GM21447 (cell line): ENCODE data around the gene SIRPD.

Experiments used
- ATAC-seq: cut with Tn5 transposase; IDR thresholded peaks from one replicate; pipeline ENCODE4 v1.9.1; 2021; ENCODE audit not compliant: unreplicated experiment

The SIRPD gene

DNA sequence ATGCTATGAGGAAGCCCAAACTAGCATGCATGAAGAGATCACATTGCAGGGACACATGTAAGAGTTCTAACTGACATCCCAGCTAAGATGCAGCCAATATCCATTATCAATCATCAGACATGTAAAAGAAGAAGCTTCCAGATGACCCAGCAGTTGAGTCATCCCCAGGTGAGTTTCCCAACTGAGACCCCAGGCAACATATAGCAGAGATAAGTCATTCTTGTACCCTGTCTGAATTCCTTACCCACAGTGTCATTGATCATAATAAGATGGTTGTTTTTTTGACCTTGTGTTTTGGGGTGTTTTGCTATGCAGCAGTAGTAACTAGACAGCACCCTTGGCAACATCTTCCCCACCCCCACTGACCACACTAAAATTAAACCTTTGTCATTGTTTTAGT, 18.9 kb downstream of the SIRPD start:
- no peak for ATAC-seq

DNA sequence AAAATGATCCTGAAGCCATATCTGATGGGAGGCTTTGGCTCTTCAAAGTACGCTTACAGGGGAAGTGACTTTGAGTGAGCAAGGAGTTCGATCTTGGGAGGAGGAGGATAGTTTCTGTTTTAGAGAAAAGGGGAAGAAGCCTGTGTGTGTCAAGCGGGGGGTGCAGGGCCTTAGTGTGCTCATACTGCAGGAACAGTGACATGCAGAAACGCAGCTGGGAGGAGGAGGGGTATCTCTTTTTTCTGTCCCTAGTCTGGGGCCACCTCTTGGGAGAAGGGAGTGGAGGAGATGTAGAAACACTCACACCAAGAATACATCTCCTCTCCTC, 19.8 kb downstream of the SIRPD start:
- no peak for ATAC-seq

DNA sequence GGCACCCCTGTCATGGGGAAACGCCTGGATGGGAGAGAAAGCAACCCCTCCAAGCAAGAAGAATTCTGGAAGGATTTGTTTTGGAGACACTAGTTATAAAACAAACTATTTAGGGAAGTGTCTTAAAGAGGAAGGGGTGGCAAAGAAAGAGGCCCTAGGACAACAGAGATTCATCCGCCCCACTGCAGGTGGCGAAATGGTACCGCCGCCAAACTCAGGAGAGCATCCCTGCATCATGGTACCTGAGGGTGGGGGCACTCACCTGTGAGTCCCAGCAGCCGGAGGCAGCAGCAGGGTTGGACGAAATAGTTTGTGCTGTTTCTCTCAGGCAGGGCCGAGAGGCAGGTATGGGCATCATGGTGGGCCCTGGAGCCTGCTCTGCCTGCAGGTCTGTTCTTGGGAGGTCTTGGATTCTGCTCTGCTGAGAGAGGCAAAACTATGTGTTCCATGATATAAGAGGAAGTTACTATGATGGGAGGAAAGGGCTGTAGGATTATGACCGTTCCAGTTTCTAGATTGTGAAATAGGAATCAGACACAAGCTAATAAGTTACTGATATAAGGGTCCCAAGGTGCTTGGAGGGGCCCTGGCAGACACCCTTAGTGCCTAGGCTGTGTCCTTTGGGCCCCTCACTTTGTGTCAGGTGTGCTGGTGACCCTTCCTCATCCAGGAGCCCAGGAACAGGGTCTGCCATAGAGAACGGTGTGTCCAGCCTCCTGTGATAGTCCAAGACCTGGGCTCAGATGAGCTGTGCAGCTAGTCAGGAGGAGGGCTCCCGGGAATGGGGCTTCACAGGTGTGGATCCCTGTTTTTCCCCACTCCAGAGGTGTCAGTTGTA, 20.4 kb downstream of the SIRPD start:
- ATAC-seq, result no peak

DNA sequence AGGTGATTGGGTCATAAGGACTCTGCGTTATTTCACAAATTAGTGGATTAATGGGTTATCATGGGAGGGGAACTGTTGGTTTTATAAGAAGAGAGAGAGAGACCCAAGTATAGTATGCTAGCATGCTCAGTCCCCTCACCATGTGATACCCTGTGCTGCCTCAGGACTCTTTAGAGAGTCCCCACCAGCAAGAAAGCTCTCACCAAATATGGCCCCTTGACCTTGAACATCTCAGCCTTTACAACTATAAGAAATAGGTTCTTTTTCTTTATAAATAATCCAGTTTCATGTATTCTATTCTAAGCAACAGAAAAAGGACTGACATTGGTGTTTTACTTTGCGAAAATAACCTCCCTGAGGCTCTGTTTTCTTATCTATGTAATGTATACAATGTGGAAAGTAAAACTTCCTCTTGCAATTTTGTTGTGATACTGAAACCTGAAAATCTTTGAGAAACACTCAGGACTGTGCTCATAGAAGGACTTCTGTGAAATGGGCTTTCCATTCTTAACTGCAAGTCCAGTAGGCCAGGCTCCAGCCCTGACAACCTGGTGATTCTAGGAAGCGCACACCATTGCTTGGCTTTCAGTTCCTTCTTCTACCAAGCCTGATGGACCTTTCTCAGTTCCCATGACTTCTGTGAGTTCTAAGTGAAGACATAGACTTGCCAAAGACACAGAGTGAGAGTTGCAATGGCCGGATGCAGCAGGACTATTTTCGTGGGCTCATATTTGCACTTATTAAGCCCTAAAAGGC, 21.9 kb downstream of the SIRPD start:
- ATAC-seq, result peak; percentile 93

DNA sequence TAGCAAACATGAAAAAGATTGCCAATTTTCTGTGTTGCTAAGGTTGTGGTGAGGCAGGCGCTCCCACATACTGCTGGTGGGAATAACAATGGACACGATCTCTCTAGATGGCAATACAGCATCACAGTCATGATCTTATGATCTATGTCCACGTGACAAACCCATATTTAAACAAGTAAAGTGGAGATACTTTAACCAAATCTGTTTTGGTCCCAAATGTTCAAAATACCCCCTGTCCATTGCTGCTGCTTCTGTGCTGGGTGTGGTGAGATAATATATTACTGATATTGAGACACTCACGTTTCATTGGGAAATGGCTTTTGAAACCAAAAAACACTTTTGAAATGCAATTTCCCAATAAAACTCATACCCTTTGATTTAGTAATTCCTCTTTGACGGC, 23.0 kb downstream of the SIRPD start:
- no peak for ATAC-seq

DNA sequence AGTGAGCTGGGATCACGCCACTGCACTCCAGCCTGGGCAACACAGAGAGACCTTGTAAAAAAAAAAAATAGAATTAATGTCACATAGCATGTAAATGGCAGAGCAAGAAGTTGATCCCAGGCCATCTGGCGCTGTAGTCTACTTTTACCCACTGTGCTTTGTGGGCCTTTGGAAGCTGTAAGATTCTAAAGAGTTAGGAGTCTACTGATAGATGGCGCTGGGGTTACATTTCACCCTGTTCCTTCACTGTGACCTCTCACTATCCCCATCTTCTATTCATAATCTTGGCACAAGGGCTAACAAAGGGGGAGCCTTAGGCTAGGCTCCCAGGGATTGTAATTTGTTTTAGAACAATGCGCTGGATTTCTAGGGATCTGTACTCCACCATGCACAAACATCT, 24.4 kb downstream of the SIRPD start:
- ATAC-seq, result no peak

DNA sequence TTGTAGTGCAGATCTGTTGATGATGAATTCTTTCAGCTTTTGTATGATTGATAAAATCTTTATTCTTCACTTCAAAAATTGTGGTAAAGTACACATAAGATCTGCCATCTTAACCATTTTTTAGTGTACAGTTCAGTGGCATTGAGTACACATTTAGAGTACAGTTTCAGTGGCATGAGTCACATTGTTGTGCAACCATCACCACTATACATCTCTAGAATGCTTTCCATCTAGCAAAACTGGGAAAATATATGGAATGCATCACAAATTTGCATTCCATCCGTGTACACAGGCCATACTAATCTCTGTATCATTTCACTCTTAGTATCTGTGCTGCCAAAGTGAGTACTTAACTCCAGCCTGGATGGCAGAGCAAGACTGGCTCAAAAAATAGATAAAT, 28.7 kb downstream of the SIRPD start:
- no peak for ATAC-seq

DNA sequence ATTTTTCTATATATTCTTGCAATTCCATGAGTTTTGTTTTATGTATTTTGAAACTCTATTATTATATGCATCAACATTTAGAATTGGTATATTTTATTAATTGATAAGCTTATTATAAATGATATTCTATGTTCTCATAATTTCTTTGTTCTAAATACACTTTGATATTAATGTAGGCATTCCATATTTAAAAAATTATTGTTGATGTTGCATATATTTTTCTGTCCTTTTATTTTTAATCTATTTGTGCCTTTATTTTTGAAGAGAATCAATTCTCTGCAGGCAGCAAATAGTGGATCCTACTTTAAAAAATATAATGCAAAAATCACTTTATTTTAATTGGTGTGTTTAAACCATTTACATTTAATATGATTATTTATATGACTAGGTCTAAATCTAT, 29.6 kb downstream of the SIRPD start:
- no peak for ATAC-seq

DNA sequence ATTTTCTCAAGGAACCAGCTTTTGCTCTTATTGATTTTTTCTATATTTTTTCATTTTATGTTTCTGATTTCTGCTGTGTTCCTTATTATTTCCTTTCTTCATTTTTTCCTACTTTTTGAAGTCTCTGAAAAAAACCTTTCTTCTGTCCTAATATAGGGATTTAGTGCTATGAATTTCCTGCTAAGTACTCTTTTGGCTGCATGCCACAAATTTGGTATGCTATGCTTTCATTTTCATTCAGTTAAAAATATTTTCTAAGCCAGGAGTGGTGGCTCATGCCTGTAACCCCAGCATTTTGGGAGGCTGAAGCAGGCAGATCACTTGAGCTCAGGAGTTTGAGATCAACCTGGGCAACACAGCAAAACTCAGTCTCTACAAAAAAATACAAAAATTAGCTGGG, 30.6 kb downstream of the SIRPD start:
- ATAC-seq, result no peak

DNA sequence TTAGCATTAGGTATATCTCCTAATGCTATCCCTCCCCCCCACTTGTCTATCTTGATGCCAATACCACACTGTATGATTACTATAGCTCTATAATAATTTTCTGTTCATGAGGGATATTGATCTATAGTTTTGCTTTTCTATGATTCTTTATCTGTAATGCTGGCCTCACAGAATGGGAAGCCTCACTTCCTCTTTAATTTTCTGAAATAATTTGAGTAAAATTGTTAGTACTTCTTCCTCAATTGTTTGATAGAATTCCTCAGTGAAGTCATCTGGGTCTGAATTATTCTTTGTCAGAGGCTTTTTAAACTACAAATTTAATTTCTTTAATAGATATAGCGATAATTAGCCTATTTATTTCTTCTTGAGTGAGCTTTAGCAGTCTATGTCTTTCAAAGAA, 31.2 kb downstream of the SIRPD start:
- no peak for ATAC-seq

DNA sequence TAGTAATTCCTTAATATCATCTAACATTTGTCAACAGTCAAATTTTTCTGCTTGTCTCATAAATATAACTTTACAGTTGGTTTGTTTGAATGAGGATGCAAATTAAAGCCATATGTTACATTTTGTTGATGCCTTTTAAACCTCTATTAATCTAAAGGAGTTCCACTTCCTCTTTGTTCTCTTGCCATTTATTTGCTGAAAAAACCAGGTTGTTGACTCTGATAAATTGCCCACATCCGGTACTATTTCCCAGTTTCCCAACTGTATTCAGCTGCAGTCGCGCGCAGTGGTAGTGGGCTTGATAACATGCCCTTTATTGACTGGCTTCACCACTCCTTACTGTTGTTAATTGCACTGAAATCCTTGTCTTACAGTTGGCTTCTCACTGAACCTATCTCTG, 33.5 kb downstream of the SIRPD start:
- ATAC-seq, result no peak

DNA sequence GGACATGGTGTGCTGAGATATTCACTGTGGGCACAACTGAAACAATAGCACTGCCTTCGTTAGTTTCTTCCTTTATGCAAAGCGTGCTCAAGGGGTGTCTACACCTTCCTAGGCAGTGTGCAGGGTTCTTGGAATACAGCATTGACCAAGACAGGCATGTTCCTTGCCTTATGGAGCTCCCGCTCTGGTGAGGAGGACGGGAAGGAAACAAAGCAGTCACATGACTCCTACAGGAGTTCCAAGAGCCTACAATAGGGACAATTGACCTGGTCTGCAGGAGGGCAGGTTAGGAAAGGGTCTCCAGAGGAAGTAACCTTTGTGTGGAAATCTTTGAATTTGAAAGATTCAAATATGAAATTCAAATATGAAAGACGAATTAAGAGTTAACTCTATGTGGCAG, 40.5 kb downstream of the SIRPD start:
- ATAC-seq, result no peak

DNA sequence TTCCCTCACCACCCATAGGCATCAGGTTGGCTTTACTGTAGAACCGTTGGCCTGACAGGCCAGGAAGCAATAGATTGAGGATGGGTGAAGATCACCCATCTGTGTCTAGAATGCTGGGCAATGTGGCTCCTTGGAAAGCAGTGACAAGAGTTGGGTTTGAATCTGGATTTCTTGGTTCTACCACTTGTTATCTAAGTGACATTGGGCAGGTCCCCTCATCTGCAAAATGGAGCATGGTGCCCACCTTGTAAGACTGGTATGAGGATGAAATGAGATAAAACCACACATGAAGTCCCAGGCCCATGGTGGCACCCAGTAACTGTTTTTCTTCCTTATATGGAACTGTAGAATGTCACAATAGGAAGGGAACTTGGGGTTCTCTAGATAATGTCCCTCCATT, 43.7 kb downstream of the SIRPD start:
- ATAC-seq, result no peak

DNA sequence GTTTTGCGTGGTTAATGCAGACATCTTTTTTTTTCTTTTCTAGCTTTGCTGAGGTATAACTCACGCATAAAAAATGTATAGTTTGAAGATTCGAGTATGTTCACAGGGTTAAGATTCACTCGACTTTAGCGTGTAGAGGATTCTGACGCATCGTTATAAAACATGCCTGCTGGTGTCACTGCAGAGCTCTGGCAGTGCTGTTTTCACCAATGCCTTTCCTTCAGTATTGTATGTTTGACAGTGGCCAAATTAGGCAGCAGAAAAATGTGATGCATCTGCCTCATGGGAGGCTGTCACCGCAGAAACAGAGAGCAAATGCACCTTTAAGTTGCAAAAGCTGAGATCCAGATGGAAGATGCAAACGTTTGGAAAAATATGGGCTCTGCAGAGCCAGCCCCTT, 48.3 kb downstream of the SIRPD start:
- no peak for ATAC-seq

DNA sequence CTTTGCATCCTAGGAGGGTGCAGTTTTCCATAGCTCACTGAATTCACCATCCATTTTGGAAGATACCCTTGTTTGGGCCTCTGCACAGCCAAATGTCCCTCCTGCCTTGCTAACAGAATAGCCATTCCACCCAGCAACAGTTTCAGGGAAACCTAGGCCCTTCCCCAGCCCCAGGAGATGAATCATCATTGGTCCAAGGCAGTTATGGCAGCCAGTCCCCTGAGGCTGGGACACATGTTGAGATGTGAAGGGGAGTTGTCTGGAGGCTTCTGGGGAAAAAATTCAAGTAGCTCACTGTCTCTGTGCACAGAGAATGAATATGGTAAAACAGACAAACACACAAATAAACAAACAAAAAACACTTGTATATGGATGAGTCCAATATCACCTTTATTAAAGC, 48.9 kb downstream of the SIRPD start:
- no peak for ATAC-seq

DNA sequence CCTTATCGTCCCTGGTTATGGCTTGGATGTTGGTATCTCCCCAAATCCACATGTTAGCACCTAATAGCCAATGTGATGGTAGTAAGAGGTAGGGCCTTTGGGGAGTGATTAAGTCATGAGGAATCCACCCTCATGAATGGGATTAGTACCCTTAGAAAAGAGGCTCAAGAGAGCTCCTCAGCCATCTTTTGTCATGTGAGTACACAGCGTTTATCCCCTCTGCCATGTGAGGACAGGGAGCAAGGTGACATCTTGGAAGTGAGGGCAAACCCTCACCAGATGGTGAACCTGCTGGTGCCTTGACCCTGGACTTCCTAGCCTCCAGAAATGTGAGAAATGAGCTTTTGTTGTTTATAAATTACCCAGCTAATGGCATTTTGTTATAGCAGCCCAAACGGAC, 50.2 kb downstream of the SIRPD start:
- ATAC-seq, result no peak

DNA sequence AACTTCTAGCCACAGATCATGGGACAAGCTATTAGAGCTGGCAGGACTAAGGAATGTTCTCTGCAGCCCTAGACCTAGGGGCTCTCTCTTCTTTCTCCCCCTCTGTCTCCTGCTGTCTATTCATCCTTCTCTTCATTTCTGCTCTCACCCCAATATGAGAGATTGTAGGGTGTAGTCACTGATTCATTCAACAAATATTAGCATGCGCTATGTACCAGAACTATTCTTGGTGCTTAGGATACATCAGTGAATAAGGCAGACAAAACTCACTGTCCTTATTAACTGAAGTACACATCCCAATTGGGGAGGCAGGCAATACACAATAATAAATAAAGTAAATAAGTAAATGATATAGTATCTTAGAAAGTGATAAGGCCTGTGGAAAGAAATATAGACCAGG, 51.6 kb downstream of the SIRPD start:
- no peak for ATAC-seq

DNA sequence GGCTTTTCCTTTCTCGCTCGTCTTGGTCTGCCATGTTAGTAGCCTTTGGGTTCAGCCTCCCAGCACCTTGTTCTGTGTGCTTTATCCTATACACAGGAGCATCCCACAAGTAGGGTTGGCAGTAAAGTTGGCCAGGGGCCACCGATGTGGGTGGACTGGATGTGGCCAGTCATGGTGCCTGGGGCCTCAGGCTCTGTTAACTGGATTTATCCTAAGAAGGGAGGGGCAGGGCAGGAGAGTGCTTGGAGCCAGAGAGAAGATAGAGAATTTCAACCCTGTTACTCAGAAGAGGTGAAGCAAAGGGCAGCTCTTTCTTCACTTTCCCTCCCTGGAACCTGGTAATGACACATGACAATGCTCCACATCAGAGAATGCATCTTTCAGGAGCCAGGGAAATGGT, 52.1 kb downstream of the SIRPD start:
- ATAC-seq, result no peak

DNA sequence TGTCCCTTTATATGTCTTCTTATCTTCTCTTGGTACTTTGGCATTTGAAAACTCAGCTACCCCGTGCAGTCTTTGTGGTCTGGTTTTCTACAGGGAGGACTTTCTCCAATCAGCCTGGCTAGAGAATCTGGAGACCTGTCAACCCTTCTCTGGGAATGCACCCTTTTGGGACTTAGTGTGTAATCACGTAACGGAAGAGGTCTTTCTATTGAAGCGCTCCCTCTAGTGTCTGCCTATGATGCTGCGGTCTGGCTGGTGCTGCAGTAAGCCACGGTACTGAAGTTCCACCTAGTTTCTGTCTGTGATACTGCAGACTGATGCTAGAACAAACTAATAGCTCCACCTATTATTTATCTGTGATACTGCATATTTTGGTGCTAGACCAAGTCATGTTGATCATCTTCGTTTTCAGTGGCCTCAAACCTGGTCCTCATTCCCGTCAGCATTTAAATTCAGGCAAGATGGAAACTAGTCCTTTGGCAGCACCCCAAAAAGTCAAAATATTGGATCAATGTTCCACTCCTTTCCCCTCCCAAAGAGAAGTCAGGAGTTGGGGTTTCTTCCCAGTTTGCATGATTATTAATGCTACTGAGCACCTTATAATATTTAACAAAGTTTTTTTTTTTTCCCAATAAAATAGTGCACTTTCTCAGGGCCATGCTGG, 53.8 kb downstream of the SIRPD start:
- peak; percentile 98 for ATAC-seq

DNA sequence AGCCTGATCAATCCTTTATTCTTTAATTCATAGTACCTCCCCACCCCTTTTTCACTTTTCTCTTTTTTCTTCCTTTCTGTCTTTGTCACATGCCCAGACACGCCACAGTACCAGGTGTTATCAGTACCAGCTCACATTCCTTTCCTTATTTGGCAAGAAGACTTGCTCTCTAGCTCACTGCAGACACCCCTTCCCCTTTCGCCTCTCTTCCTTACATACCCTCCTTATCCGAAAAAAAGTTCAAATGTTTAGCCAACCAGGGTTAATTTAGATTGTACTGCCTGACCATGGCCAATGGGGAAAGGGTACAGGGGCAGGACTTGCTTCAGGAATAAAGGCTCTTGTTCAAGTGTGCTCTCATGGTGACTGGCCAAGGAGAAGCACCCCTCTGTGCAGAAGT, 57.0 kb downstream of the SIRPD start:
- no peak for ATAC-seq

DNA sequence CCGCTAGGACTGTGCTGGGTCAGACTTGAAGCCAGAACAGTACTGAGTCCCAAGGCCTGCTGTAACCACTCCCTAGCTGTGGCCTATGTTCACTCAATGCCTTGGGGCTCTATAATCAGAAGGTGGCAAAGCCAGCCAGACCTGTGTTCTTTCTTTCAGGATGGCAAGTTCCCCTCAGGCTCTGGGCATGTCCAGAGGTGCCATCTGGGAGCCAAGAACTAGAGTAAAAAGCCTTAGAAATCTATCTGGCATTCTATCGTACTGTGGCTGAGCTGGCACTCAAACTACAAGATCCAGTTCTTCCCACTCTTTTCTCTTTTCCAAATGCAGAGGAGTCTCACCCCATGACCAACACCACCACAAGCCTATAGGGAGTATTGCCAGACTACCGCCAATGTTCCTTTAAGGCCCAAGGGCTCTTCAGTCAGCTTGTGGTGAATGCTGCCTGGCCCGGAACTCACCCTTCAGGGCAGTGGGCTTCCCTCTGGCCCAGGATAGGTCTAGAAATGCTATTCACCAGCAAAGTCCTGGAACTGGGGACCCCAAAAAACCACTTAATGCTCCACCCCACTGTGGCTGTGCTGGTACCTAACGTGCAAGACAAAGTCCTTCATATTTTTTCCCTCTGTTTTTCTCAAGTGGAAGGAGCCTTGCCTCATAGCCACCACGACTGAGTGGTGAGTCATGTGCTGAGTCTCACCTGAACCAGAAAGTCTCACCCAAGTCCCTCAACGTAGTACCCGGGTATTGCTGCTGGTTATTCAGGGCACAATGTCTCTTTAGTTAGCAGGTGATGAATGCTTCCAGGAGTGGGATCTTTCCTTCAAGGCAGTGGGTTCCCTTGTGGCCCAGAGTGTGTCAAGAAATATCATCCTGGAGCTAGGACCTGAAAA, 57.7 kb downstream of the SIRPD start:
- ATAC-seq, result no peak
